Activated CD4-positive, CD25-positive, alpha-beta regulatory T cell (primary cell): ENCODE measurements around the gene LRP1B.

ENCODE experiments used
- DNase-seq, 4 experiments: peaks; one replicate each; lab custom pipeline; 2025; lab: John Stamatoyannopoulos, UW

Gene LRP1B

GRCh38 chr2:141113301-141113700, 1017.5 kb downstream of the LRP1B start:
- no peak for DNase-seq

- no peak for DNase-seq
Measured at GRCh38 chr2:141109633-141110032, 1021.2 kb downstream of the LRP1B start.

- DNase-seq: no peak
Measured at GRCh38 chr2:141105763-141106162, 1025.1 kb downstream of the LRP1B start.

- DNase-seq: no peak
Measured at GRCh38 chr2:141103216-141103615, 1027.6 kb downstream of the LRP1B start.

- DNase-seq: no peak
Measured at GRCh38 chr2:141079231-141079630, 1051.6 kb downstream of the LRP1B start.

GRCh38 chr2:141075753-141076152, 1055.1 kb downstream of the LRP1B start:
- no peak for DNase-seq

- DNase-seq: no peak
Measured at GRCh38 chr2:141068053-141068682, 1062.6 kb downstream of the LRP1B start.

- DNase-seq: no peak
Measured at GRCh38 chr2:141065042-141065441, 1065.8 kb downstream of the LRP1B start.

GRCh38 chr2:141063406-141063805, 1067.4 kb downstream of the LRP1B start:
- no peak for DNase-seq

- DNase-seq: no peak
Measured at GRCh38 chr2:141062443-141062842, 1068.4 kb downstream of the LRP1B start.

- no peak for DNase-seq
Measured at GRCh38 chr2:141062031-141062430, 1068.8 kb downstream of the LRP1B start.

GRCh38 chr2:141058556-141058955, 1072.3 kb downstream of the LRP1B start:
- DNase-seq: no peak

- no peak for DNase-seq
Measured at GRCh38 chr2:141055531-141055930, 1075.3 kb downstream of the LRP1B start.

- no peak for DNase-seq
Measured at GRCh38 chr2:141048951-141049350, 1081.9 kb downstream of the LRP1B start.

- no peak for DNase-seq
Measured at GRCh38 chr2:141041281-141041680, 1089.5 kb downstream of the LRP1B start.

- DNase-seq: no peak
Measured at GRCh38 chr2:141038341-141038740, 1092.5 kb downstream of the LRP1B start.

- no peak for DNase-seq
Measured at GRCh38 chr2:141037361-141037760, 1093.5 kb downstream of the LRP1B start.

- DNase-seq: no peak
Measured at GRCh38 chr2:141035846-141036420, 1094.9 kb downstream of the LRP1B start.

GRCh38 chr2:141029428-141030078, 1101.3 kb downstream of the LRP1B start:
- no peak for DNase-seq

- DNase-seq: no peak
Measured at GRCh38 chr2:141027221-141027620, 1103.6 kb downstream of the LRP1B start.

GRCh38 chr2:141021611-141022010, 1109.2 kb downstream of the LRP1B start:
- no peak for DNase-seq

- no peak for DNase-seq
Measured at GRCh38 chr2:141021109-141021508, 1109.7 kb downstream of the LRP1B start.

- no peak for DNase-seq
Measured at GRCh38 chr2:141020346-141020745, 1110.5 kb downstream of the LRP1B start.
